Measurements from ENCODE around the gene FRYL.

DNA sequence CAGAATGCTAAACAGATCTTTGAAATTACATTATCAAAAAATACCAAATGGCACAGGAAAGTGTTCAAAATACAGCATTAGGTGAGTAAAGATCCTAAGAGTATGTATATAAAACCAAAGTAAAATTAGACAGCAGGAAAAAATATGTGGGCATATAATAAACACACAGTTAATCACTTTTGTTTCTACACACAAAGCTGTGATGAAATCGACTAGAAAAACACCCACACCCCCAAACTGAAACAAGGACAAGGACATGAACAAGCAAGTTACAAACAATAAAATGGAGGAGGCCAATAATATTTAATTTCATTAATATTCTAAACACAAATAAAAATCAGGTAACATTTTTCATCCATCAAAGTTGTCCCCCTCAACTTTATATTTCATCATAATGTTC, 143.2 kb downstream of the FRYL start:
- TF ChIP-seq, protein P1, sequence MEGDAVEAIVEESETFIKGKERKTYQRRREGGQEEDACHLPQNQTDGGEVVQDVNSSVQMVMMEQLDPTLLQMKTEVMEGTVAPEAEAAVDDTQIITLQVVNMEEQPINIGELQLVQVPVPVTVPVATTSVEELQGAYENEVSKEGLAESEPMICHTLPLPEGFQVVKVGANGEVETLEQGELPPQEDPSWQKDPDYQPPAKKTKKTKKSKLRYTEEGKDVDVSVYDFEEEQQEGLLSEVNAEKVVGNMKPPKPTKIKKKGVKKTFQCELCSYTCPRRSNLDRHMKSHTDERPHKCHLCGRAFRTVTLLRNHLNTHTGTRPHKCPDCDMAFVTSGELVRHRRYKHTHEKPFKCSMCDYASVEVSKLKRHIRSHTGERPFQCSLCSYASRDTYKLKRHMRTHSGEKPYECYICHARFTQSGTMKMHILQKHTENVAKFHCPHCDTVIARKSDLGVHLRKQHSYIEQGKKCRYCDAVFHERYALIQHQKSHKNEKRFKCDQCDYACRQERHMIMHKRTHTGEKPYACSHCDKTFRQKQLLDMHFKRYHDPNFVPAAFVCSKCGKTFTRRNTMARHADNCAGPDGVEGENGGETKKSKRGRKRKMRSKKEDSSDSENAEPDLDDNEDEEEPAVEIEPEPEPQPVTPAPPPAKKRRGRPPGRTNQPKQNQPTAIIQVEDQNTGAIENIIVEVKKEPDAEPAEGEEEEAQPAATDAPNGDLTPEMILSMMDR (IDR thresholded peaks at IDR 0.05), result no peak
- no peak for TF ChIP-seq POLR2A (IDR thresholded peaks at IDR 0.05)

Measured in right lobe of liver (tissue), 4 donors.